Duodenal mucosa (tissue), 2 donors: ENCODE data around the gene MYH7B.

Source experiments
- H3K27ac ChIP-seq: one replicate; pipeline ENCODE4 v1.7.0; 2013; ENCODE audit warnings: low read depth, low read length
- H3K27me3 ChIP-seq, 2 donors: one replicate each; pipeline ENCODE4 v1.7.0; 2013; ENCODE audit warnings: low read length in 2 of 2, control low read depth in 1 of 2; ENCODE audit not compliant: insufficient read depth in 2 of 2, control insufficient read depth in 1 of 2
- H3K36me3 ChIP-seq, 2 donors: one replicate each; pipeline ENCODE4 v1.7.0; 2013; ENCODE audit warnings: low read length in 2 of 2, control low read depth in 1 of 2; ENCODE audit not compliant: insufficient read depth in 2 of 2, control insufficient read depth in 1 of 2
- H3K4me1 ChIP-seq, 2 donors: one replicate each; pipeline ENCODE4 v1.7.0; 2013; ENCODE audit warnings: low read length in 2 of 2, control low read depth in 1 of 2; ENCODE audit not compliant: insufficient read depth in 2 of 2, control insufficient read depth in 1 of 2
- H3K4me3 ChIP-seq, 2 donors: one replicate each; pipeline ENCODE4 v1.7.0; 2013; ENCODE audit warnings: low read length in 2 of 2, low read depth in 1 of 2
- H3K9ac ChIP-seq, 2 donors: one replicate each; pipeline ENCODE4 v1.7.0; 2013; ENCODE audit warnings: low read length in 2 of 2, low read depth in 1 of 2
- H3K9me3 ChIP-seq, 2 donors: one replicate each; pipeline ENCODE4 v1.7.0; 2013; ENCODE audit warnings: low read length in 2 of 2, control low read depth in 1 of 2; ENCODE audit not compliant: control insufficient read depth in 1 of 2

The MYH7B gene

DNA sequence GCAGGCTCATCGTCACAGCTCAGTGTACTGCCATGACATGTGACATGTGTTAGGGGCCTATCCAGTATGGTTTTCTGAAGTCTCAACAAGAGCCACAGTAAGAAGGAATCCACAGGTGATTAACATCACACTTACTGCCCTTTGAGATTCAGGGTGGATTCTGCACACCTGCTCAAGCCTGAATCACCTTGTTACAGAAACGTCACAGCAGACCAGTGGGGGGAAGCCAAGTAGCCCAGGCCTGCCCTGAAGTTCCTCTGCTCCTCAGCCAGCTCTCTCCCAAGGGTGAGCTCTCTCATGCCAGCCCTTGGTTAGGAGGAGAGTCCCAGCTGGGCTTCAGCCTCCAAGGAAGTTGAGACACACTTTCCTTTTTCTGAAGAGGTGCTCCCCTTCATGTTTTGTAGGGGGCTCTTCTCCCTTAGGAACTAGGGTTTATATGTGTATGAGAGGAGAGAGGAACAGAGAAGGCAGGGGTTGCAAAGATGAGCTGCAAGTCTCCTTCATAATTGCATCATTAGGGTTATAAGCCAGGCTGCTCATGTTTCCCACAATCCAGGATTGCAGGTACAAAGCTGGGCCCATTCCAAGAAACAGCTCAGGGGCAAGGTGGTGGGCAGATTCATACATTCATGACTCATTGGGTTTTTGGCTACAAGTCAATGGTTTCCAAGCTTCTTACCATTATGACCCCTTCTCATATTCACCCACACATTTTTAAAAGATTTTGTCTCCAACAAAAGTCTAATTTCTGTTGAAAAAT, 11.7 kb upstream of the MYH7B start:
- H3K27ac ChIP-seq: no peak overlapping the region
- no peaks in the 10 kb centered on the region for H3K9me3 ChIP-seq
- no peak overlapping the region for H3K9ac ChIP-seq
- peaks cover 27 to 35% of the 10 kb centered on the region in 2 donors for H3K36me3 ChIP-seq
- no peaks in the 10 kb centered on the region for H3K27me3 ChIP-seq
- peaks cover 19 to 28% of the 10 kb centered on the region in 2 donors for H3K4me1 ChIP-seq
- H3K4me3 ChIP-seq: no peak overlapping the region

DNA sequence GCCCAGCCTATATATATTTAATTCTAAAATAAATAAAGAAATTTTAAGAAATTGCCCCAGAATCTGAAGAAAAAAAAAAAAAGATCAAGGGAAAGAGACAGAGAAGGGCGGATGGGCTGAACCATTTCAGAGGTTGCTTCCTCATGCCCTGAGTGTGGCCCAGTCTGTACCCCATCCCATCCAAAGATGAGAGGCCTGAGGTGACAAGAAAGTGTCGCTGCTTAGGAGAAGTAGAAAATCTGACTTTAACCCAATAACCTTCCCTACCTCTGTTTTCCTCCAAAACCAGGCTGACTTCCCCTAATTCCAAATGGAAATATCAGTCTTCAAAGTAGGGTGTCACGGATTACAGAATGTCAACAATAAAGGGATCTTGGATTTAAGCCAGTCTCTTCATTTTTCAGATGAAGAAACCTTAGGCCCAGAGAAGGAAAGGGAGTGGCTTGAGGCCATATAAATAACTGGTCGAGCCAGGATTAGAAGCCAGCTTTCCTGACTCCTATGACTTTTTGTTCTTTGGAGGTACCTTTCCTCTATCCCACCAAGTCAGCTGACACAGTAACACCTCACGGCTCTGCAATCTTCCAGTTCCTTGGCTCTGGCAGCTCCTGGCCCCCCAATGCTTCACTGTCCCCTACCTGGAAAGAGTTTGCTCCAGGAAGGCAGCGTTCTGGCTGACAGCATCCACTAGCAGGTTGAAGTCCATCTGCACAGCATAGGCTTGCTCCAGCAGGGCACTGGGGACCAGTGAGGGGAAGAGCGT, 10.2 kb upstream of the MYH7B start:
- Histone ChIP-seq H3K27ac (peak overlapping the region; percentile 75), H3K27me3 (no peaks in the 10 kb centered on the region), H3K36me3 (peaks cover 25 to 41% of the 10 kb centered on the region in 2 donors), H3K4me3 (peak overlapping the region; percentile 38 to 40), H3K9me3 (no peaks in the 10 kb centered on the region), H3K4me1 (peaks cover 22 to 38% of the 10 kb centered on the region in 2 donors), H3K9ac (peak overlapping the region; percentile 11 to 38)

DNA sequence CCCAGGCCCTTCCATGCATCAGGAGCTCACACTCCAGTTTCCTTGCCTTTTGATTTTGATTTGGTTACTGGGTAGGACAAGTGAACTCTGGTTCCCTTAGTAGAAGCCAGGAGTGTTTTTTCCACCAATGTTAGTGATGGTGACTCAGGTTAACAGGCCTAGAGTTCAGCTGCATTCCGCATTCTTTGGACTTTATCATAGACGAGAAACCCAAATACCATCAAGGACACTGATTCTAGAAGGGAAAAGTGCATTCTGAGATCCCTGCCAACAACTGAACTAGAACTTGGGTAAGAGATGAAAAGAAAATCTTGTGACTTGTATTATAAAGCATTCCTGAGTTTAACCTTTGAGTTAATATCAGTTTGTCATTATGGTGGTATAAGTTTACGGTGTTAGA, 9.0 kb upstream of the MYH7B start:
- Histone ChIP-seq H3K27me3 (no peaks in the 10 kb centered on the region), H3K36me3 (peaks cover 21 to 39% of the 10 kb centered on the region in 2 donors), H3K4me1 (peaks cover 22 to 43% of the 10 kb centered on the region in 2 donors), H3K27ac (no peak overlapping the region), H3K4me3 (no peak overlapping the region), H3K9me3 (no peaks in the 10 kb centered on the region), H3K9ac (peak overlapping the region in 1 of 2 donors; percentile 11)

DNA sequence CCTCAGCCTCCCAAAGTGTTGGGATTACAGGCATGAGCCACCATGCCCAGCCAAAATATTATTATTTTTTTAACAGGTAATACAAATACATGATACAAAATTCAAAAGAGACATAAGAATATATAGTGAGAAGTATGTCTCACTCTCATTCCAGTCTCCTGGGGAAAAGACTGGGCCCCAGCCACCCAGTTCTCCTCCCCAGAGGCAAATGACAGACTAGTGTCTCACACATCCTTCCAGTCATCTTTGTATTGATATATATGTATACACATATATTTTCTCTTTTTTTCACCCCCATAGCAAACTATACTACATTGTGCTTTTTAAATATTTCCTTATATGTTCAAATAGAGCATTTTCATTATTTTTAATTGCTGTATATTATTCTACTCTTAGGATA, 8.3 kb upstream of the MYH7B start:
- peaks cover 14 to 32% of the 10 kb centered on the region in 2 donors for H3K36me3 ChIP-seq
- H3K27me3 ChIP-seq: no peaks in the 10 kb centered on the region
- no peak overlapping the region for H3K9ac ChIP-seq
- no peak overlapping the region for H3K4me3 ChIP-seq
- H3K9me3 ChIP-seq: no peaks in the 10 kb centered on the region
- peaks cover 22 to 48% of the 10 kb centered on the region in 2 donors for H3K4me1 ChIP-seq
- no peak overlapping the region for H3K27ac ChIP-seq

DNA sequence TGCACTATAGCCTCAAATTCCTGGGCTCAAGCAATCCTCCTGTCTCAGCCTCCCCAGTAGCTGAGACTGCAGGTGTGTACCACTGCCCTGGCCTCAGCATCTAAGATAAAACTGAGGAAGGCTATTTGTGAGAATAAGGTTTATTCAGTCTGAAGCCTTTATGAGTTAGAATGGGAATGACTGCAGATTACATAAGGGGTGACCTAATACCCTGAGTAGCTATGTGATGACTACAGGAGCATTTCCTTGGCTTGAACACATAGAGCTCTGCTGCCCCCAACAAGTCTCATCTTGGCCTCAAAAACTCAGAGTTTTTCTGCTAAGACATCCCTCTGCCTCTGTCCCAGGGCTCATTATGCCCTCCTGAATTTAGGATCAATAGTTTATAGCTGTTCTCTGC, 7.6 kb upstream of the MYH7B start:
- no peak overlapping the region for H3K9ac ChIP-seq
- no peaks in the 10 kb centered on the region for H3K27me3 ChIP-seq
- H3K4me3 ChIP-seq: no peak overlapping the region
- no peak overlapping the region for H3K27ac ChIP-seq
- H3K9me3 ChIP-seq: no peaks in the 10 kb centered on the region
- peaks cover 9 to 26% of the 10 kb centered on the region in 2 donors for H3K36me3 ChIP-seq
- H3K4me1 ChIP-seq: peaks cover 22 to 53% of the 10 kb centered on the region in 2 donors

DNA sequence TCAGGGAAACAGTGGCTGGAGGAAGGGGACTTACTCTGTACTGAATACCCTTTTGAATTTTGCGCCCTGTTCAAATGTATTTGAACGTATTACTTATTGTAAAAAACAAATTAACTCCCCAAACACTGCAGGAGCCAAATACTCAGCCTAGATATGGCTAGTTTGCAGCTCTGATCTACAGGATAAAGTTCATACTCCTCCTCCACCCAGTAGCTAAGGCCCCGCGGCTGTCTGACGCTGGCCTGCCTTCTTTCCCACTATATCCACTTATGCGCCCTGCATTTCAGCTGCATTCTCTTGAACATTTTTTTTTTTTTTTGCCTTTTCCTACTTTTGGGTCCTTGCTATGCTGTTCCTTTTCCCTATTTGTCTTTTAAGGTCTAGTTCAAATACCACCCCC, 6.5 kb upstream of the MYH7B start:
- Histone ChIP-seq H3K9me3 (no peaks in the 10 kb centered on the region), H3K27ac (no peak overlapping the region), H3K4me1 (peaks cover 22 to 55% of the 10 kb centered on the region in 2 donors), H3K4me3 (no peak overlapping the region), H3K27me3 (no peaks in the 10 kb centered on the region), H3K9ac (no peak overlapping the region), H3K36me3 (peaks cover 1 to 17% of the 10 kb centered on the region in 2 donors)

DNA sequence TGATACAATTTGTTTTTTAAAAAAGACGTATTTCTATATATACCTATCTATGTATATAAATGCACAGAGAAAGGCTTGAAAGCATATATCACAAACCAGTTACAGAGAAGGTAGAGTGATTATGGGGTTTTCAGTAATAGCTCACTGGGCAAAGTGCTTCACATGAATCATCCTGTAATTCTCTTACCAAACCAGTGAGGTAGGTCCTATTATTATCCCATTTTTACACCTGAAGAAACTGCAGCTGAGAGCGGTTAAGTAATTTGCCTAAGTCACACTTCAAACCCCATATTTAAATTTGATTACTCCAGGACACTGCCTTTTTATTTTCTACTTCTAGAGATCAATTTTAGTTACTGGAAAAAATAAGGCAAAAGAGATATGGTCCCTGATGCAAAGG, 4.4 kb upstream of the MYH7B start:
- H3K27ac ChIP-seq: no peak overlapping the region
- no peaks in the 10 kb centered on the region for H3K27me3 ChIP-seq
- H3K9me3 ChIP-seq: no peaks in the 10 kb centered on the region
- H3K36me3 ChIP-seq: peaks cover 0 to 5% of the 10 kb centered on the region in 2 donors
- peaks cover 23 to 55% of the 10 kb centered on the region in 2 donors for H3K4me1 ChIP-seq
- H3K9ac ChIP-seq: peak overlapping the region in 1 of 2 donors; percentile 34
- no peak overlapping the region for H3K4me3 ChIP-seq

DNA sequence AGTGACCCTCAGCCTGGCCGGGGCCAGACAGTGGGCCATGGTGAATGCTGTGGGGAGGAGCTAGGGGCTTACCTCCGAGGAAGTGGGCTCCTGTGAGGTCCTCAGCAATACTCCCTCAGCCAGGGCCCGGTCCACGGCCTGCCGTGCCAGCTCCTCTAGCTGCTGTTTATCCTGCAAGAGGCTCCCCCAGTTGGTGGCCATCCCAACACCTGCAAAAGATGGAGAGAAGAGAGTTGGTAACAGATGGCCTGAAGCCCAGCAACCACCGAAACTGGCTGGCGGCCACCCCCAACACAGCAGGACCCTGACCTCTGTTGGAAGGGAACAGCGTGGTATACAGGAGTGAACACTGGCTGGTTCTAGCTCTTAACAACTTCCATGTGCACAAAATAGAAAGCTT, 4.0 kb upstream of the MYH7B start:
- Histone ChIP-seq H3K27me3 (no peaks in the 10 kb centered on the region), H3K27ac (no peak overlapping the region), H3K36me3 (peaks cover 0 to 5% of the 10 kb centered on the region in 2 donors), H3K9me3 (no peaks in the 10 kb centered on the region), H3K4me3 (no peak overlapping the region), H3K9ac (peak overlapping the region in 1 of 2 donors; percentile 34), H3K4me1 (peaks cover 22 to 53% of the 10 kb centered on the region in 2 donors)

DNA sequence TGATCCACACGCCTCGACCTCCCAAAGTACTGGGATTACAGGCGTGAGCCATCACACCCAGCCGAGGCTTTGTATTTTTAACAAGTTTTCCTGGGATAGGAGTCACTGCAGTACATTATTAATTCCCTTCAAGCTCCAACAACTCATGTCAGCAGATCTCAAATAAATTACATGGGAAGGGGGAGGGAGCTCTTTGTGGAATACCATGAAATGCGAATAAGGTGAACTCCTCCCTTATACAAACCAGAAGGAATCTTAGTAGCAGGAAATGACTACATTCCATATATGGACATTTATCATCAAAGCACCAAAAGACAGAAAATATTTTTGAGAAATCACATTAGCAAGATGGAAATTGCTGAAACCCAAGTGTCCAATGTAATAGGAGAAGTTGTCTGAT, 3.0 kb upstream of the MYH7B start:
- no peak overlapping the region for H3K4me3 ChIP-seq
- no peaks in the 10 kb centered on the region for H3K9me3 ChIP-seq
- peaks cover 0 to 5% of the 10 kb centered on the region in 2 donors for H3K36me3 ChIP-seq
- peaks cover 21 to 52% of the 10 kb centered on the region in 2 donors for H3K4me1 ChIP-seq
- H3K27me3 ChIP-seq: no peaks in the 10 kb centered on the region
- no peak overlapping the region for H3K9ac ChIP-seq
- no peak overlapping the region for H3K27ac ChIP-seq

DNA sequence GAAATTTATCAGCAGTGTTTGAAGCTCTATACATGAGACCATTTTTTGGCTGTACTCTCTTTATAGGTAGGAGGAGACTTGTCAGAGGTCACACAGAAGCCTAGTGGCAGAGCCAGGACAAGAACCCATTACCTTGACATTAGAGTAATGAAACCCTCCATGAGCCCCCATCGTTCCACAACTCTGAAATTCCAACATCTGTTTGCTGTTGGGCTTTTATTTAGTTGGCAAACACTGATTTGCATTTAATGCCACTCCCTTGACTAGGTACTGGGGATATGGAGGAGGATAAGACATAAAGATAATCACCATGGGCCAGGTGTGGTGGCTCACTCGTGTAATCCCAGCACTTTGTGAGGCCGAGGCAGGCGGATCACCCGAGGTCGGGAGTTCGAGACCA, 1.7 kb upstream of the MYH7B start:
- no peak overlapping the region for H3K4me3 ChIP-seq
- no peak overlapping the region for H3K9ac ChIP-seq
- H3K9me3 ChIP-seq: no peaks in the 10 kb centered on the region
- no peak overlapping the region for H3K27ac ChIP-seq
- peaks cover 17 to 44% of the 10 kb centered on the region in 2 donors for H3K4me1 ChIP-seq
- H3K36me3 ChIP-seq: peaks cover 0 to 5% of the 10 kb centered on the region in 2 donors
- no peaks in the 10 kb centered on the region for H3K27me3 ChIP-seq
